OCI-LY1 (cell line): ENCODE results near the gene MAP2K7.

Source experiments
- CTCF ChIP-seq: fragments of 200-600 bp; sonication (generic), shearing (Covaris generic); IDR thresholded peaks from 2 replicates; pipeline ENCODE4 v1.5.1; 2017; ENCODE audit warnings: mild to moderate bottlenecking, antibody characterized with exemption, low read length, moderate library complexity, mixed read lengths
- EZH2 ChIP-seq: fragments of 200-600 bp; sonication (generic), shearing (Covaris generic); IDR thresholded peaks from 2 replicates; pipeline ENCODE4 v1.8.0; 2017; ENCODE audit warnings: borderline replicate concordance, mixed run types, mild to moderate bottlenecking, antibody characterized with exemption, low read length, moderate library complexity, mixed read lengths

GRCh38 chr19:7868326-7868670 is 35.4 kb upstream of the MAP2K7 start:
- TF ChIP-seq CTCF (no peak), EZH2 (no peak)
